ENCODE measurements around the gene AFF3.

DNA sequence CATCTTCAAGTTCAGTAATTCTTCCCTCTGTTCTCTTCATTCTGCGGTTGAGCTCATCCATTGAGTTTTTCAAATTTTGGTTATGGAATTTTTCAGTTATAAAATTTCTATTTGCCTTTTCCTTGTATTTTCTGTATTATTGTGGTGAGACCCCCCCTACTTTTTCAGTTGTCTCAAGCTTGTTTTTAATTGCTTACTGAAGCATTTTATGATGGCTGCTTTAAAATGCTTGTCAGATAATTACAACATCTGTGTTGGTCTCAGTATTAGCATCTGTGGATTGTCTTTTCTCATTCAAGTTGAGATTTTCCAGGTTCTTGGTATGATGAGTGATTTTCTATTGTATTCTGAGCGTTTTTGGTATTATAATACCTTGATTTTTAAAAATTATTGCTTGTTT lies 531.4 kb downstream of the AFF3 start:
- TF ChIP-seq, protein P1, sequence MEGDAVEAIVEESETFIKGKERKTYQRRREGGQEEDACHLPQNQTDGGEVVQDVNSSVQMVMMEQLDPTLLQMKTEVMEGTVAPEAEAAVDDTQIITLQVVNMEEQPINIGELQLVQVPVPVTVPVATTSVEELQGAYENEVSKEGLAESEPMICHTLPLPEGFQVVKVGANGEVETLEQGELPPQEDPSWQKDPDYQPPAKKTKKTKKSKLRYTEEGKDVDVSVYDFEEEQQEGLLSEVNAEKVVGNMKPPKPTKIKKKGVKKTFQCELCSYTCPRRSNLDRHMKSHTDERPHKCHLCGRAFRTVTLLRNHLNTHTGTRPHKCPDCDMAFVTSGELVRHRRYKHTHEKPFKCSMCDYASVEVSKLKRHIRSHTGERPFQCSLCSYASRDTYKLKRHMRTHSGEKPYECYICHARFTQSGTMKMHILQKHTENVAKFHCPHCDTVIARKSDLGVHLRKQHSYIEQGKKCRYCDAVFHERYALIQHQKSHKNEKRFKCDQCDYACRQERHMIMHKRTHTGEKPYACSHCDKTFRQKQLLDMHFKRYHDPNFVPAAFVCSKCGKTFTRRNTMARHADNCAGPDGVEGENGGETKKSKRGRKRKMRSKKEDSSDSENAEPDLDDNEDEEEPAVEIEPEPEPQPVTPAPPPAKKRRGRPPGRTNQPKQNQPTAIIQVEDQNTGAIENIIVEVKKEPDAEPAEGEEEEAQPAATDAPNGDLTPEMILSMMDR (optimal IDR thresholded peaks at IDR 0.05 in 1 of 3, IDR thresholded peaks at IDR 0.05 in 1 of 3, conservative IDR thresholded peaks at IDR 0.05 in 1 of 3; ENCODE audit: extremely low read depth in 1 of 3, insufficient read depth in 2 of 3, low read length in 3 of 3): no peak
- TF ChIP-seq EZH2 (IDR thresholded peaks at IDR 0.05; ENCODE audit: low read length): no peak

All from keratinocyte (primary cell).